Activated effector memory CD4-positive, alpha-beta T cell treated with anti-CD3 and anti-CD28 coated beads, Interleukin-2, amount 50 U/mL, for 16 hours (primary cell): ENCODE measurements around the gene PRCC.

Experiments used
- DNase-seq: peaks from one replicate; pipeline ENCODE4 v3.0.0-alpha.2; 2020

The PRCC gene

GRCh38 chr1:156766298-156767100 lies 836 bp upstream of the PRCC start:
- DNase-seq = no peak

- DNase-seq = peak; percentile 78
Observed at GRCh38 chr1:156767879-156768604, 707 bp downstream of the PRCC start.

- no peak for DNase-seq
Observed at GRCh38 chr1:156768610-156769295, 1.4 kb downstream of the PRCC start.

GRCh38 chr1:156772222-156772621 lies 4.9 kb downstream of the PRCC start:
- no peak for DNase-seq

- DNase-seq = no peak
Observed at GRCh38 chr1:156772728-156773497, 5.6 kb downstream of the PRCC start.

- no peak for DNase-seq
Observed at GRCh38 chr1:156773607-156774006, 6.3 kb downstream of the PRCC start.

GRCh38 chr1:156775799-156776198 lies 8.5 kb downstream of the PRCC start:
- DNase-seq = no peak

- no peak for DNase-seq
Observed at GRCh38 chr1:156776942-156777341, 9.6 kb downstream of the PRCC start.

GRCh38 chr1:156777573-156777972 lies 10.2 kb downstream of the PRCC start:
- no peak for DNase-seq

GRCh38 chr1:156781585-156782186 lies 14.4 kb downstream of the PRCC start:
- DNase-seq = no peak

GRCh38 chr1:156785458-156785857 lies 18.1 kb downstream of the PRCC start:
- DNase-seq = no peak

- DNase-seq = no peak
Observed at GRCh38 chr1:156786640-156787039, 19.3 kb downstream of the PRCC start.

- DNase-seq = no peak
Observed at GRCh38 chr1:156788136-156788535, 20.8 kb downstream of the PRCC start.

GRCh38 chr1:156789621-156790318 lies 22.4 kb downstream of the PRCC start:
- DNase-seq = no peak

GRCh38 chr1:156794506-156795373 lies 27.4 kb downstream of the PRCC start:
- DNase-seq = peak; percentile 28

- DNase-seq = peak; percentile 51
Observed at GRCh38 chr1:156795374-156795733, 28.0 kb downstream of the PRCC start.

- DNase-seq = peak; percentile 12
Observed at GRCh38 chr1:156795787-156796186, 28.5 kb downstream of the PRCC start.

- DNase-seq = peak; percentile 28
Observed at GRCh38 chr1:156796340-156797097, 29.2 kb downstream of the PRCC start.

- DNase-seq = peak; percentile 79
Observed at GRCh38 chr1:156797212-156797871, 30.0 kb downstream of the PRCC start.
